Measurements from ENCODE around the gene KLHL22. TPM values are rescaled to one million over a fixed set of nuclear protein-coding genes. Genes with fewer than 3 reads are reported as not detected.
"Not testable (repeated sequence)": the region's sequence is repeated elsewhere in the genome, so short reads cannot be mapped to it uniquely, and the experiment has no call there.

KLHL22 gene
- total RNA-seq, 4 donors from 2014 or later, result 24.1 to 32.2 (median 28.4) TPM

DNA sequence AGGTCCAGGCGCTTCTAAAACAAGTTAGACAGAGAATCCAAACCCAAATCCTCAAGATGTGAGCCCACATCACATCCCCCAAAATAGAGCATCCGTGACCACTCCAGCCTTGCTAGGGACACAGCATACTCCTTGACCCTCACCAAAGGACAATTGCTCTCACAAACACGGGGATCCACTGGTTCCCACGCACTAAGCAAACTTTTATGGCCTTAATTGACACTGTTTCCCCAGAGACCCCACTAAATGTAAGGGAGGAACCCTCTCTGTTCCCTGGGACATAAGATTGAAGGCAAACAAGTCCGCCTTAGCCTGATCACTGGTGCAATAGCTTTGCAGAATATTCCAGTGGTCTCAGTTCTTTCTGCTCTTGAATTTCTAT is 81.5 kb downstream of the KLHL22 start:
- Histone ChIP-seq H3K4me1 (peaks cover 0 to 4% of the 10 kb centered on the region in 2 donors), H3K9me3 (no peaks in the 10 kb centered on the region), H3K27me3 (no peaks in the 10 kb centered on the region), H3K4me3 (no peak overlapping the region), H3K27ac (no peak overlapping the region), H3K36me3 (no peaks in the 10 kb centered on the region)
- ATAC-seq, result no peak
- in situ Hi-C loops (cut with MboI; ENCODE audit: low sequenced_read_pairs in 4 of 4) (loop anchor here (5.0 to 25.0 kb wide), 4 partner anchors 43 to 273 kb away; no protein-coding TSS in a partner anchor), intact Hi-C loops (cut with DNase I; ENCODE audit: low total_unique reads) (no loop called here)
- TF ChIP-seq POLR2A (IDR thresholded peaks at IDR 0.05), result no peak
- TF ChIP-seq, protein P1, sequence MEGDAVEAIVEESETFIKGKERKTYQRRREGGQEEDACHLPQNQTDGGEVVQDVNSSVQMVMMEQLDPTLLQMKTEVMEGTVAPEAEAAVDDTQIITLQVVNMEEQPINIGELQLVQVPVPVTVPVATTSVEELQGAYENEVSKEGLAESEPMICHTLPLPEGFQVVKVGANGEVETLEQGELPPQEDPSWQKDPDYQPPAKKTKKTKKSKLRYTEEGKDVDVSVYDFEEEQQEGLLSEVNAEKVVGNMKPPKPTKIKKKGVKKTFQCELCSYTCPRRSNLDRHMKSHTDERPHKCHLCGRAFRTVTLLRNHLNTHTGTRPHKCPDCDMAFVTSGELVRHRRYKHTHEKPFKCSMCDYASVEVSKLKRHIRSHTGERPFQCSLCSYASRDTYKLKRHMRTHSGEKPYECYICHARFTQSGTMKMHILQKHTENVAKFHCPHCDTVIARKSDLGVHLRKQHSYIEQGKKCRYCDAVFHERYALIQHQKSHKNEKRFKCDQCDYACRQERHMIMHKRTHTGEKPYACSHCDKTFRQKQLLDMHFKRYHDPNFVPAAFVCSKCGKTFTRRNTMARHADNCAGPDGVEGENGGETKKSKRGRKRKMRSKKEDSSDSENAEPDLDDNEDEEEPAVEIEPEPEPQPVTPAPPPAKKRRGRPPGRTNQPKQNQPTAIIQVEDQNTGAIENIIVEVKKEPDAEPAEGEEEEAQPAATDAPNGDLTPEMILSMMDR (IDR thresholded peaks at IDR 0.05 in 4 of 5, conservative IDR thresholded peaks at IDR 0.05 in 1 of 5), result no peak
- no peak for DNase-seq

DNA sequence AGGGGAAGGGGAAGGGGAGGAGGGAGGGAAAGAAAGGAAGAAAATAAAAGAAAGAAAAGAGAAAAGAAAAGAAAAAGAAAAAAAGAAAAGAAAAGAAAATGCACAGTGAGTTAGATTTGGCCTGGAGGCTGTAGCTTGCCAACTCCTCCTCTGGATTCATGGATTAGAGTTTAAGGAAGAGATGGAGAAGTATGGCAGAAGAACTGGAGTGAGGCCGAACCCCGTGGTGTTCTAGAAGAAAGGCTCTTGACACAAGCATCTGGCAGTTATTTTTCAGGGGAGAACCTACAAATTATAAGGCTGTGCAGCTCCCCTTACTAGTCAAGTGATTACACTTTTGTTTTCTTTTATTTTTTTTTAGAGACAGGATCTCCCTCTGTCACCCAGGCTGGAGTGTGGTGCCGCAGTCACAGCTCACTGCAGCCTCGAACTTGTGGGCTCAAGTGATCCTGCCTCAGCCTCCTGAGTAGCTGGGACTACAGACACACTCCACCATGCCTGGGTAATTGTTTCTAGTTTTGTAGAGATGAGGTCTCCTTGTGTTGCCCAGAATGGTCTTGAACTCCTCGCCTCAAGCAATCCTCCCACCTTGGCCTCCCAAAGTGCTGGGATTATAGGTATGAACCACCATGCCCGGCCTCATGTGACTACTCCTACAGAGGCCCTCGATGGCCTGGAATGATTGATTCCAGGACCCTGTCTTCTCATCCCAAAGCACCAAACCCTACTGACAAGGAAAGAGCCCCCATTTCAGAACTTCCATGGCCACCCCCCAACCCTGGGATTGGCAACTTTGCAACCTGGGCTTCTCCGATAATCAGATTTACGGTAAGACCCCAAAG is 82.2 kb downstream of the KLHL22 start:
- in situ Hi-C loops (cut with MboI; ENCODE audit: low sequenced_read_pairs in 4 of 4) (loop anchor here (5.0 to 25.0 kb wide), 4 partner anchors 44 to 274 kb away; no protein-coding TSS in a partner anchor), intact Hi-C loops (cut with DNase I; ENCODE audit: low total_unique reads) (no loop called here)
- ATAC-seq, result no peak
- TF ChIP-seq POLR2A (IDR thresholded peaks at IDR 0.05), result no peak
- TF ChIP-seq, protein P1 (IDR thresholded peaks at IDR 0.05 in 4 of 5, conservative IDR thresholded peaks at IDR 0.05 in 1 of 5), result no peak
- Histone ChIP-seq H3K27ac (no peak overlapping the region), H3K4me1 (peaks cover 0 to 2% of the 10 kb centered on the region in 2 donors), H3K36me3 (no peaks in the 10 kb centered on the region), H3K9me3 (no peaks in the 10 kb centered on the region), H3K27me3 (no peaks in the 10 kb centered on the region), H3K4me3 (no peak overlapping the region)
- DNase-seq, result no peak

DNA sequence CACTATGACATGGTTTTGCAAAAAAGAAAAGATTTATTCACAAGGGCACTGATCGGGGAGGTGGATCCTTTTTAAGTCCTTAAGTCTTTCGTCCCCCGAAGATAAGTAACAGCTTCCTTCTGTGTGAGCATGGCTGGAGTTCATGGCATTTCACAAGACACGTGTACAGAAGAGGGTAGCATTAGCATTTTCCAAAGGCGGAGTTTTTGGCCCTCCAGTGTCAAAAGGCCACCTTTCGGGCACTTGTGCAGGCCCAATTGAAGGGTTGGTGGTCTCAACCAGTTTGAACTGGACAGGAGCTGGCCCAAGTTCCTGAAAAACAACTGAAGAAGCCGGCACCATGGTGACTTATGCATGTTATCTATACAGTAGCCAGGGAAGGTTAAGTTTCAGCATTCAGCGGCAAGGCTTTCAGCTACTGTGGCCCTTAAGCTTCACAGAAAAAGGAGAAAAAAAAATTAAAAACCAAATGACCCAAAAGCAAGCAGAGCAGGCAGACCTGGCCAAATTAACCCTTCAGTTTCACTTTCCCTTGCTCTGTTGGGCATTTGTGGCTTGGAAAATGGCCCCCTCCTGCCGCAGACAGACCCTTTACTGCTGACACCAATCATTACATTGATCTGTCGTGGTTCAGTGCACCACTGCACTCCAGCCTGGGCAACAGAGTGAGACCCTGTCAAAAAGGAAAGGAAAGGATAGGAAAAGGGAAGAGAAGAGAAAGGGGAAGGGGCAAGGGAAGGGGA is 83.0 kb downstream of the KLHL22 start:
- ATAC-seq (no peak), DNase-seq (no peak)
- in situ Hi-C loops (cut with MboI; ENCODE audit: low sequenced_read_pairs in 4 of 4) (loop anchor here (5.0 to 25.0 kb wide), 4 partner anchors 45 to 275 kb away; no protein-coding TSS in a partner anchor), intact Hi-C loops (cut with DNase I; ENCODE audit: low total_unique reads) (no loop called here)
- H3K27me3 ChIP-seq, result no peaks in the 10 kb centered on the region
- no peak overlapping the region for H3K27ac ChIP-seq
- H3K9me3 ChIP-seq, result no peaks in the 10 kb centered on the region
- H3K4me1 ChIP-seq, result no peaks in the 10 kb centered on the region
- no peak overlapping the region for H3K4me3 ChIP-seq
- TF ChIP-seq, protein P1 (IDR thresholded peaks at IDR 0.05 in 4 of 5, conservative IDR thresholded peaks at IDR 0.05 in 1 of 5), result no peak
- no peak for TF ChIP-seq POLR2A (IDR thresholded peaks at IDR 0.05)
- no peaks in the 10 kb centered on the region for H3K36me3 ChIP-seq

DNA sequence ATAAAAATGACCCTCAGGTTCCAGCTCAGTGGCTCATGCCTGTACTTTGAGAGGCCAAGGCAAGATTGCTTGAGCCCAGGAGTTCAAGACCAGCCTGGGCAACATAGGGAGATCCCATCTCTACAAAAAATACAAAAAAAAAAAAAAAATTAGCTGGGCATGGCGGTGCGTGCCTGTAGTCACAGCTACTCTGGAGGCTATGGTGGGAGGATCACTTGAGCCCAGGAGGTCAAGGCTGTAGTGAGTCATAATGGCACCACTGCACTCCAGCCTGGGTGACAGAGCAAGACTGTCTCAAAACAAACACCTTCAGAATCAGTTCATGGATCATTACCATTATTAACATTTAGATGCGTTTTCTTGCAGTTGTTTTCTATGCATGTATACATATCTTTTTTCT is 86.2 kb downstream of the KLHL22 start:
- peaks cover 0 to 11% of the 10 kb centered on the region in 2 donors for H3K36me3 ChIP-seq
- intact Hi-C loops (cut with DNase I; ENCODE audit: low total_unique reads); H3K27ac ChIP-seq; DNase-seq; H3K9me3 ChIP-seq; H3K4me3 ChIP-seq; H3K4me1 ChIP-seq; H3K27me3 ChIP-seq; ATAC-seq: not testable (repeated sequence)
- in situ Hi-C loops (cut with MboI; ENCODE audit: low sequenced_read_pairs in 4 of 4), result loop anchor here in 2 of 4 donors (25.0 kb wide), 1 partner anchor 278 kb away; no protein-coding TSS in a partner anchor

DNA sequence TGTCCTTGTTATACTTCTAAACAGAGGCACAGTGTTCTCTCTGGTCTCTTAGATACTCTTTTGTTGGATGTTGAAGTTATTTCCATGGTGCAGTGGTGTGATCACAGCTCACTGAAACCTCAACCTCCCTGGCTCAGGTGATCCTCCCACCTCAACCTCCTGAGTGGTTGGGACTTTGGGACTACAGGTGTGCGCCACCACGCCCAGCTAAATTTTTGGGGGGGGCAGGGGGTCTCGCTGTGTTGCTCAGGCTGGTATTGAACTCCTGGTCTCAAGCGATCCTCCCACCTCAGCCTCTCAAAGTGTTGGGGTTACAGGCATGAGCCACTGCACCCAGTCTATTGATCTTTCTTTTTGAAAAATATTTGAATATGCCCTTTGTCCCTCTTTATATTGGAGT is 86.7 kb downstream of the KLHL22 start:
- no peak for TF ChIP-seq POLR2A (IDR thresholded peaks at IDR 0.05)
- TF ChIP-seq, protein P1 (IDR thresholded peaks at IDR 0.05 in 4 of 5, conservative IDR thresholded peaks at IDR 0.05 in 1 of 5), result no peak
- ATAC-seq, result no peak
- Histone ChIP-seq H3K27me3 (no peaks in the 10 kb centered on the region), H3K27ac (no peak overlapping the region), H3K4me3 (no peak overlapping the region), H3K9me3 (no peaks in the 10 kb centered on the region), H3K36me3 (peaks cover 0 to 11% of the 10 kb centered on the region in 2 donors), H3K4me1 (no peaks in the 10 kb centered on the region)
- in situ Hi-C loops (cut with MboI; ENCODE audit: low sequenced_read_pairs in 4 of 4) (loop anchor here in 2 of 4 donors (25.0 kb wide), 1 partner anchor 278 kb away; no protein-coding TSS in a partner anchor), intact Hi-C loops (cut with DNase I; ENCODE audit: low total_unique reads) (no loop called here)
- DNase-seq, result no peak

Data from gastrocnemius medialis (tissue), 4 donors.